BE2C (cell line): ENCODE results near the gene BEND7.

Source experiments
- DNase-seq: peaks from one replicate; pipeline ENCODE4 v3.0.0-alpha.2; 2020
- H3K27me3 ChIP-seq: fragments of 250-450 bp; sonication (Bioruptor Pico); 2 replicates; pipeline ENCODE4 v1.5.1; 2020; ENCODE audit warnings: mild to moderate bottlenecking
- H3K36me3 ChIP-seq: fragments of 250-450 bp; sonication (Bioruptor Pico); 2 replicates; pipeline ENCODE4 v1.5.1; 2020; ENCODE audit warnings: mild to moderate bottlenecking
- H3K4me1 ChIP-seq: fragments of 250-450 bp; sonication (Bioruptor Pico); 2 replicates; pipeline ENCODE4 v1.5.1; 2020
- H3K4me3 ChIP-seq: 2 replicates; pipeline ENCODE4 v1.5.1; 2011; ENCODE audit warnings: low read depth, low read length
- H3K9me3 ChIP-seq: fragments of 250-450 bp; sonication (Bioruptor Pico); 2 replicates; pipeline ENCODE4 v1.5.1; 2020
- CTCF ChIP-seq: IDR thresholded peaks from 2 replicates; pipeline ENCODE4 v1.5.1; 2012; ENCODE audit warnings: mild to moderate bottlenecking, low read depth, low read length

BEND7 gene

GRCh38 chr10:13470270-13470669, 58.5 kb downstream of the BEND7 start:
- no peak overlapping the region for H3K4me3 ChIP-seq
- peak; percentile 24 for TF ChIP-seq CTCF
- H3K4me1 ChIP-seq = no peaks in the 10 kb centered on the region
- no peak for DNase-seq
- H3K9me3 ChIP-seq = no peaks in the 10 kb centered on the region
- no peaks in the 10 kb centered on the region for H3K36me3 ChIP-seq
- peaks cover 7% of the 10 kb centered on the region for H3K27me3 ChIP-seq

GRCh38 chr10:13462551-13462950, 66.3 kb downstream of the BEND7 start:
- TF ChIP-seq CTCF = no peak
- Histone ChIP-seq H3K36me3 (no peaks in the 10 kb centered on the region), H3K27me3 (peaks cover 8% of the 10 kb centered on the region; the same call in 1 of the 2 replicates), H3K4me1 (no peaks in the 10 kb centered on the region), H3K4me3 (no peak overlapping the region), H3K9me3 (no peaks in the 10 kb centered on the region)
- DNase-seq = no peak

GRCh38 chr10:13458687-13459012, 70.2 kb downstream of the BEND7 start:
- no peak for TF ChIP-seq CTCF
- Histone ChIP-seq H3K27me3 (peaks cover 6% of the 10 kb centered on the region), H3K36me3 (no peaks in the 10 kb centered on the region), H3K9me3 (no peaks in the 10 kb centered on the region), H3K4me3 (no peak overlapping the region), H3K4me1 (no peaks in the 10 kb centered on the region)
- no peak for DNase-seq

GRCh38 chr10:13457958-13458686, 70.7 kb downstream of the BEND7 start:
- Histone ChIP-seq H3K36me3 (no peaks in the 10 kb centered on the region), H3K4me1 (no peaks in the 10 kb centered on the region)
- TF ChIP-seq CTCF = no peak

GRCh38 chr10:13453896-13454295, 74.9 kb downstream of the BEND7 start:
- H3K9me3 ChIP-seq = no peaks in the 10 kb centered on the region
- no peaks in the 10 kb centered on the region for H3K36me3 ChIP-seq
- H3K27me3 ChIP-seq = peaks cover 15% of the 10 kb centered on the region
- TF ChIP-seq CTCF = no peak
- no peaks in the 10 kb centered on the region for H3K4me1 ChIP-seq
- H3K4me3 ChIP-seq = no peak overlapping the region
- no peak for DNase-seq

More at GRCh38 chr10:13457958-13458686, 70.7 kb downstream of the BEND7 start:
- no peak overlapping the region for H3K4me3 ChIP-seq
- H3K9me3 ChIP-seq = no peaks in the 10 kb centered on the region
- peaks cover 7% of the 10 kb centered on the region for H3K27me3 ChIP-seq
- no peak for DNase-seq

DNA sequence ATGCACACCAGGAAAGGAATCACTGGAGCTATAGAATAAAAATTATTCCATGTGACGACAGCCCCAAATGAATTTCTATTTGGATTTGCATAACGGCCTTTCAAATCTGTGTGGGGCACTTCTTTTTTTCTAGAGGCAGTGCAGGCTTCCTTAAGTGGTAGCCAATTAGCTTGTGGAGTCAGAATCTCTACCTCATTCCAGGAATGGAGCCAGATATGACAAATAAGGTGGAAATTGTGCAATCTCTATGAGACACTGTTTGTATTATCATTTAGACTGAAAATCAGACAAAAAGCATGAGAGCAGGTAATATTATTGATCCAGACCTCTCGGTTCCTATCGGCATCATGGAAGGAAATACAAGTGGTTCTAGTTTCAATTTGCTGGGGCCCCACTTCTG, 78.7 kb downstream of the BEND7 start:
- no peak for DNase-seq
- H3K4me3 ChIP-seq = no peak overlapping the region
- TF ChIP-seq CTCF = no peak
- H3K36me3 ChIP-seq = no peaks in the 10 kb centered on the region
- H3K4me1 ChIP-seq = no peaks in the 10 kb centered on the region
- no peaks in the 10 kb centered on the region for H3K9me3 ChIP-seq
- H3K27me3 ChIP-seq = peaks cover 9% of the 10 kb centered on the region
